Suprapubic skin (tissue), 4 donors: ENCODE measurements around the gene LRRN3. TPM values are rescaled to one million over a fixed set of nuclear protein-coding genes. Genes with fewer than 3 reads are reported as not detected.

Experiments
- DNase-seq, 2 donors: peaks; one replicate each; pipeline ENCODE4 v3.0.0-alpha.2; 2019; ENCODE audit warnings: low spot score in 2 of 2
- H3K27ac ChIP-seq: fragments of 200-600 bp; sonication (generic); one replicate; pipeline ENCODE4 v1.5.1; 2019
- H3K27me3 ChIP-seq: fragments of 200-600 bp; sonication (generic); one replicate; pipeline ENCODE4 v1.5.1; 2019
- H3K36me3 ChIP-seq: fragments of 200-600 bp; sonication (generic); one replicate; pipeline ENCODE4 v1.5.1; 2019
- H3K4me1 ChIP-seq: fragments of 200-600 bp; sonication (generic); one replicate; pipeline ENCODE4 v1.5.1; 2019
- H3K4me3 ChIP-seq: fragments of 200-600 bp; sonication (generic); one replicate; pipeline ENCODE4 v1.5.1; 2019; ENCODE audit warnings: mild to moderate bottlenecking
- H3K9me3 ChIP-seq: fragments of 200-600 bp; sonication (generic); one replicate; pipeline ENCODE4 v1.5.1; 2019
- CTCF ChIP-seq, 2 donors: fragments of 200-600 bp in 1 of 2; fragments of 450-650 bp in 1 of 2; sonication (generic) in 1 of 2; IDR thresholded peaks; one replicate each; pipeline ENCODE4 v1.5.1; 2016 to 2019; ENCODE audit warnings: antibody characterized with exemption in 2 of 2, mild to moderate bottlenecking in 1 of 2, moderate library complexity in 1 of 2
- EP300 ChIP-seq: sonication (generic); formaldehyde crosslinking; IDR thresholded peaks from one replicate; pipeline ENCODE4 v1.6.1; 2017; ENCODE audit warnings: antibody characterized with exemption
- POLR2A ChIP-seq, 2 donors: fragments of 450-650 bp; IDR thresholded peaks; one replicate each; pipeline ENCODE4 v1.6.1; 2017; ENCODE audit warnings: antibody characterized with exemption in 2 of 2, mild to moderate bottlenecking in 2 of 2, moderate library complexity in 2 of 2
- POLR2AphosphoS5 ChIP-seq, 3 donors: sonication (generic); formaldehyde crosslinking; IDR thresholded peaks; one replicate each; pipeline ENCODE4 v1.6.1; 2017; ENCODE audit warnings: antibody characterized with exemption in 3 of 3
- WGBS: methylation state at CpG from one replicate; pipeline ENCODE4 v1.1.5; 2018; 5-methylcytosine and 5-hydroxymethylcytosine counted together
- total RNA-seq, 4 donors: library from RNA; depleted of rRNA; stranded (reverse); fragments of >200 nt; gene quantifications; one replicate each; pipeline ENCODE4 v1.1.0, GENCODE V29; 2016

LRRN3 gene
- total RNA-seq, 4 donors from 2014 or later: 0.30 to 1.8 (median 0.51) TPM; not detected in 1

DNA sequence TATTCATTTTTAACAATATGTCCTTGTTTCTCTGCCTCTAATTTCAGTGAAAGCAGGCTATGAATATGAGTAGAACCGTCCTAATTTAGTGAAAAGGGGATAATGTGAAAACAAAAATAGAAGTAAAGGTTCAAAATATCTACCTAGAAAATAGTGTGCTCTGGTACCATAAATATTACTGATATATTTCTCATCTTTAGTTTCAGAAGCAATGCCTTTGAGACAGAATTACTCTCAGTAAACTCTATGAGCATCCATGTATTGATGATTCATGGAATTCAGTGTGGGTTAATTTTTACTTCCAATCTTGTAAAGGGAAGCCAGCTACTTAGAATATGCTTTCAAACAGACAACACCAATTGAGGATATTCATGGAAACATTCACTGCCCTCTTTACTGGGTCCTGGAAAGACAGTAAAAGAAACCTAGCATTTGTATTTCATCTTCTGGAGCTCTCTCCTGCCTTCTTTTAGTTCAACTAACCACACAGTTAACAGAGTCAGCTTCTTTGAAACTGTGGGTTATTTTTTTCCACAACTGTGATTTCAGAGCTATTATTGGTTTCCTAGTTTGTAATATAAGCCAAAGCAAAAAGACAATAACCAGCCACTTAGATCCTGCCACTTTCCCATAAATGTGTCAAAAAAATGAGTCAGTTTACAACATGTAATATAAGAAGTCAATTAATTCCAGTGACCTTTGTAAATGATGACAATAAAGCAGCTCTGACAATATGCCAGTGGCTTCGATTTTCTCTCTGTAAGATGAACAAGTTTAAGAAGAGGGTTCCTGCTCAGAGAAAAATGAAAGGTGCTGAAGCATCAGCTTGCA lies 1.7 kb downstream of the LRRN3 start:
- DNase-seq: no peak
- no peaks in the 10 kb centered on the region for H3K27me3 ChIP-seq
- WGBS: 51% methylated on average over 2 of the region's 2 CpGs
- peaks cover 3% of the 10 kb centered on the region for H3K4me1 ChIP-seq
- TF ChIP-seq CTCF (IDR thresholded peaks at IDR 0.05) (no peak), POLR2AphosphoS5 (IDR thresholded peaks at IDR 0.05) (no peak), POLR2A (IDR thresholded peaks at IDR 0.05) (no peak), EP300 (no peak)
- H3K36me3 ChIP-seq: no peaks in the 10 kb centered on the region
- H3K4me3 ChIP-seq: peak overlapping the region; percentile 31
- H3K9me3 ChIP-seq: no peaks in the 10 kb centered on the region
- no peak overlapping the region for H3K27ac ChIP-seq

DNA sequence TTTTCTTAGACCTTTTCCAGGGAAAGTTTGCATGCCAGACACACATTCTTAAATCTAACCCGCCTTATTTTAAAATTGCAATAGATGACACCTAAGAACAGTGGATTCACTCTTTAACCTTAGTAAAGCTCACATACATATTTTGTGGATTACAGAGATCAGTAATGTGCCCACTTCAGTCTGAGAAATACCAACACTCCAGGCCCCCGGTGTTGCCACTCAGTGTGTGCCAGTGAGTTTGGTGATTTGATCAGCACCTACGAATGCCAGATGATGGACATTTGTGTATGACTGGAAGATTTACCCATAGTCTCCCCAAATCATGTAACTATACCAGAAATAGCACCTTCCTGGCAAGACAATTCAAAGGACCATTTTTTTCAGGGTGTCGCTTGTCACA lies 2.6 kb downstream of the LRRN3 start:
- H3K27me3 ChIP-seq: no peaks in the 10 kb centered on the region
- WGBS: 91% methylated on average over 4 of the region's 4 CpGs
- H3K27ac ChIP-seq: no peak overlapping the region
- no peak overlapping the region for H3K4me3 ChIP-seq
- no peaks in the 10 kb centered on the region for H3K36me3 ChIP-seq
- DNase-seq: no peak
- peaks cover 3% of the 10 kb centered on the region for H3K4me1 ChIP-seq
- TF ChIP-seq CTCF (IDR thresholded peaks at IDR 0.05) (no peak), EP300 (no peak), POLR2A (IDR thresholded peaks at IDR 0.05) (no peak), POLR2AphosphoS5 (IDR thresholded peaks at IDR 0.05) (no peak)
- no peaks in the 10 kb centered on the region for H3K9me3 ChIP-seq

DNA sequence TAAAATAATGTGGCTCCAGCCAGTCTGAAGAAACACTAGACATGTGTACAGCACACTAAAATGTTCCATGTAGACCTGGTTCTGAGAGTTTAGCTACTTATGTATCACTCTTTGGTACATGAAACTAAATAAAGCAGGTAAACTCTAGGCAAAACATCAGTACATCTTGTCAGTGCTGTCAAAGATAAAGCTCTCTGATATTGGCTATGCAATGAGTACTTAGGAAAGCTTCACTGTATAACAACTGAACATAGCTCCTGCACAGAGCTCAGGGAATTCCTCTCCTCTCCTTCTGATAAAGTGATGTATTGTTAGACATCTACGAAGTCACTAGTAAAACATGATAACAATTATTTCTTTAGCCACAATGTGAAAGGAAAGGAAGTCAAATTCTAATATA lies 3.5 kb downstream of the LRRN3 start:
- Histone ChIP-seq H3K4me3 (no peak overlapping the region), H3K27ac (no peak overlapping the region), H3K9me3 (no peaks in the 10 kb centered on the region), H3K36me3 (no peaks in the 10 kb centered on the region), H3K27me3 (no peaks in the 10 kb centered on the region), H3K4me1 (peaks cover 3% of the 10 kb centered on the region)
- no peak for DNase-seq
- TF ChIP-seq POLR2AphosphoS5 (IDR thresholded peaks at IDR 0.05) (no peak), CTCF (IDR thresholded peaks at IDR 0.05) (no peak), POLR2A (IDR thresholded peaks at IDR 0.05) (no peak), EP300 (no peak)
- 68% methylated on average over 1 of the region's 1 CpG for WGBS

DNA sequence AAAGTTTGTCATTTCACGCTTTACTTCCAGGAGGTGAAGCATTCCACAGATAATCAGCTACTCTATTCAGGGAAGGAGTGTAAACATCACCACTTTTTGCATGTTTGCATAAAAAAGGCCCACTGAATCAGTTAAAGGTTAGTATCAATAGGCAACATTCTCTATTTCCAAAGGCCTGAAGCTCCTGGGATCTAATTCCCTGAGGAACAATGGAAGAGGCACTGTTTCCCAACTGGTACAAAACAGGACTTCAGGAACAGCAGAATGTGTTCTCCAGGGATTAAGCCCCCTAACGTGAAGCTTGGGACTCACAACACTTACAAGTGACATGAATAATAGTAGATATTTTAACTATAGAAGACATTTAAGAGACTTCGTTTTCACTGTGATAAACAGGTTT lies 6.1 kb downstream of the LRRN3 start:
- no peak overlapping the region for H3K4me3 ChIP-seq
- no peaks in the 10 kb centered on the region for H3K9me3 ChIP-seq
- no peaks in the 10 kb centered on the region for H3K36me3 ChIP-seq
- no peak overlapping the region for H3K27ac ChIP-seq
- 88% methylated on average over 3 of the region's 3 CpGs for whole genome bisulfite sequencing
- H3K27me3 ChIP-seq: no peaks in the 10 kb centered on the region
- TF ChIP-seq EP300: no peak
- TF ChIP-seq CTCF (IDR thresholded peaks at IDR 0.05): no peak
- TF ChIP-seq POLR2AphosphoS5 (IDR thresholded peaks at IDR 0.05): no peak
- TF ChIP-seq POLR2A (IDR thresholded peaks at IDR 0.05): no peak
- DNase-seq: no peak
- H3K4me1 ChIP-seq: peaks cover 3% of the 10 kb centered on the region

DNA sequence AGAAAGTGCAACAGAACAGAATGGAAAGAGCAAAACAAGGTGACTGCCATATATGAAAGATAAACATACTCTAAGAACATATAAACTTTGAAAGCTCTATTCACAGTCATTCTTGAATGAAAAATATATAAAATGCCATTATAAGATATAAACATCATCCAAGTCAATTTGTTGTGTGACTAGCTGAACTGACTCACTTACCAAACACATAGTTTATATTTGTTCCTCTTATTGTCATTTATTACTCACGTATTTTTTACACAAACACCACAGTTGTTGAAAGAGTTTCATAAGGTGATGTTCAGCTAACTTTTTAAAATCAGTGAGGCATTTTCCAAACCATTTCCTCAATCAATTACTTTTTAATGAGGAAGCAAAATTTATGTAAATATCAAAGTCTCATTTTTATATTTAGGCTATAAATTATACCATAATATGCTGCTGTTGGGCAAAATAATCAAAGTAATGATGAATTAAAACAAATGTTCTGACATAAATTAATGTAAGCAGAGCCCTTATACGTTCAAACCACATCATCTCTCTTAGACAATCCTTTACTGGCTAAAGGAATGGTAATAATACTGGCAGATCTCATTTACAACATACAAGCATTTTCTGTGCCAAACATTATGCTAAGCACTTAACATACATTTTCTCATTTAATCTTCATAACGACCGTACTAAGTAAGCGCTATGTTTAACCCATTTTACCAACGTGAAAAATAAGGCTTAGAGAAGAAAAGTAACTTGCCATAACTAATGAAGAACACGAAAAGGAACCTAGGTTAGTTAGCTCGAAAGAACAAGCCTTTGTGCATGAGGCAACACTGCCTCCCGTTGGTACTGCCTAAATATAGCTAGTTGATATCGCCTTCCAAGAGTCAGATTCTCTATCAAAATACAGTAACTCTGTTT lies 7.3 kb downstream of the LRRN3 start:
- Histone ChIP-seq H3K4me3 (no peak overlapping the region), H3K27ac (no peak overlapping the region), H3K27me3 (no peaks in the 10 kb centered on the region), H3K4me1 (no peaks in the 10 kb centered on the region), H3K9me3 (no peaks in the 10 kb centered on the region), H3K36me3 (no peaks in the 10 kb centered on the region)
- no peak for DNase-seq
- WGBS: 57% methylated on average over 10 of the region's 10 CpGs
- TF ChIP-seq POLR2AphosphoS5 (IDR thresholded peaks at IDR 0.05): no peak
- TF ChIP-seq CTCF (IDR thresholded peaks at IDR 0.05): peak in 1 of 2 donors; percentile 32
- TF ChIP-seq POLR2A (IDR thresholded peaks at IDR 0.05): no peak
- TF ChIP-seq EP300: no peak
